ENCODE measurements around the gene AIRE. TPM values are rescaled to one million over a fixed set of nuclear protein-coding genes. Genes with fewer than 3 reads are reported as not detected.

Gene AIRE
- polyA plus RNA-seq, 2 donors, result 0.01 to 0.06 TPM

- Histone ChIP-seq H3K27ac (ENCODE audit: low read depth in 2 of 2, low read length in 1 of 2) (no peak overlapping the region), H3K4me3 (ENCODE audit: low read depth in 1 of 2, low read length in 2 of 2) (no peak overlapping the region), H3K36me3 (ENCODE audit: control insufficient read depth in 2 of 2, insufficient read depth in 2 of 2, low read length in 1 of 2) (no peaks in the 10 kb centered on the region), H3K27me3 (ENCODE audit: control insufficient read depth in 1 of 2, insufficient read depth in 2 of 2, low read length in 2 of 2) (no peaks in the 10 kb centered on the region), H3K9me3 (ENCODE audit: control insufficient read depth in 2 of 2, insufficient read depth in 1 of 2, low read depth in 1 of 2, low read length in 1 of 2) (no peaks in the 10 kb centered on the region), H3K4me1 (ENCODE audit: control insufficient read depth in 2 of 2, insufficient read depth in 2 of 2, low read length in 1 of 2) (peaks cover 2% of the 10 kb centered on the region in 2 donors)
- WGBS, 2 donors, result 71 to 80% methylated on average over 31 to 33 of the region's 33 CpGs
These were observed 5.6 kb downstream of the AIRE start for GRCh38 chr21:44291078-44291935.

GRCh38 chr21:44291936-44292811 lies 6.5 kb downstream of the AIRE start:
- Histone ChIP-seq H3K27me3 (ENCODE audit: control insufficient read depth in 1 of 2, insufficient read depth in 2 of 2, low read length in 2 of 2) (no peaks in the 10 kb centered on the region), H3K36me3 (ENCODE audit: control insufficient read depth in 2 of 2, insufficient read depth in 2 of 2, low read length in 1 of 2) (no peaks in the 10 kb centered on the region), H3K27ac (ENCODE audit: low read depth in 2 of 2, low read length in 1 of 2) (no peak overlapping the region), H3K4me3 (ENCODE audit: low read depth in 1 of 2, low read length in 2 of 2) (no peak overlapping the region), H3K4me1 (ENCODE audit: control insufficient read depth in 2 of 2, insufficient read depth in 2 of 2, low read length in 1 of 2) (peaks cover 2% of the 10 kb centered on the region in 2 donors), H3K9me3 (ENCODE audit: control insufficient read depth in 2 of 2, insufficient read depth in 1 of 2, low read depth in 1 of 2, low read length in 1 of 2) (no peaks in the 10 kb centered on the region)
- 59 to 62% methylated on average over 25 of the region's 25 CpGs for WGBS, 2 donors

GRCh38 chr21:44292812-44293195 lies 7.1 kb downstream of the AIRE start:
- Histone ChIP-seq H3K27ac (ENCODE audit: low read depth in 2 of 2, low read length in 1 of 2) (no peak overlapping the region), H3K4me3 (ENCODE audit: low read depth in 1 of 2, low read length in 2 of 2) (no peak overlapping the region), H3K27me3 (ENCODE audit: control insufficient read depth in 1 of 2, insufficient read depth in 2 of 2, low read length in 2 of 2) (no peaks in the 10 kb centered on the region), H3K9me3 (ENCODE audit: control insufficient read depth in 2 of 2, insufficient read depth in 1 of 2, low read depth in 1 of 2, low read length in 1 of 2) (no peaks in the 10 kb centered on the region), H3K36me3 (ENCODE audit: control insufficient read depth in 2 of 2, insufficient read depth in 2 of 2, low read length in 1 of 2) (no peaks in the 10 kb centered on the region), H3K4me1 (ENCODE audit: control insufficient read depth in 2 of 2, insufficient read depth in 2 of 2, low read length in 1 of 2) (peaks cover 2 to 4% of the 10 kb centered on the region in 2 donors)
- WGBS, 2 donors, result 76 to 84% methylated on average over 15 of the region's 15 CpGs

GRCh38 chr21:44293551-44294231 lies 8.0 kb downstream of the AIRE start:
- Histone ChIP-seq H3K27me3 (ENCODE audit: control insufficient read depth in 1 of 2, insufficient read depth in 2 of 2, low read length in 2 of 2) (no peaks in the 10 kb centered on the region), H3K4me1 (ENCODE audit: control insufficient read depth in 2 of 2, insufficient read depth in 2 of 2, low read length in 1 of 2) (peaks cover 2 to 4% of the 10 kb centered on the region in 2 donors), H3K36me3 (ENCODE audit: control insufficient read depth in 2 of 2, insufficient read depth in 2 of 2, low read length in 1 of 2) (no peaks in the 10 kb centered on the region), H3K4me3 (ENCODE audit: low read depth in 1 of 2, low read length in 2 of 2) (no peak overlapping the region), H3K9me3 (ENCODE audit: control insufficient read depth in 2 of 2, insufficient read depth in 1 of 2, low read depth in 1 of 2, low read length in 1 of 2) (no peaks in the 10 kb centered on the region), H3K27ac (ENCODE audit: low read depth in 2 of 2, low read length in 1 of 2) (no peak overlapping the region)
- WGBS, 2 donors, result 80 to 86% methylated on average over 32 to 33 of the region's 33 CpGs

GRCh38 chr21:44294391-44295162 lies 8.9 kb downstream of the AIRE start:
- H3K27me3 ChIP-seq (ENCODE audit: control insufficient read depth in 1 of 2, insufficient read depth in 2 of 2, low read length in 2 of 2), result no peaks in the 10 kb centered on the region
- no peaks in the 10 kb centered on the region for H3K9me3 ChIP-seq (ENCODE audit: control insufficient read depth in 2 of 2, insufficient read depth in 1 of 2, low read depth in 1 of 2, low read length in 1 of 2)
- H3K4me3 ChIP-seq (ENCODE audit: low read depth in 1 of 2, low read length in 2 of 2), result no peak overlapping the region
- H3K4me1 ChIP-seq (ENCODE audit: control insufficient read depth in 2 of 2, insufficient read depth in 2 of 2, low read length in 1 of 2), result peaks cover 2 to 4% of the 10 kb centered on the region in 2 donors
- 50 to 55% methylated on average over 23 to 26 of the region's 26 CpGs for WGBS, 2 donors
- H3K27ac ChIP-seq (ENCODE audit: low read depth in 2 of 2, low read length in 1 of 2), result no peak overlapping the region
- no peaks in the 10 kb centered on the region for H3K36me3 ChIP-seq (ENCODE audit: control insufficient read depth in 2 of 2, insufficient read depth in 2 of 2, low read length in 1 of 2)

GRCh38 chr21:44295163-44295573 lies 9.5 kb downstream of the AIRE start:
- no peak overlapping the region for H3K4me3 ChIP-seq (ENCODE audit: low read depth in 1 of 2, low read length in 2 of 2)
- 51 to 53% methylated on average over 14 of the region's 14 CpGs for WGBS, 2 donors
- H3K4me1 ChIP-seq (ENCODE audit: control insufficient read depth in 2 of 2, insufficient read depth in 2 of 2, low read length in 1 of 2), result peaks cover 2 to 4% of the 10 kb centered on the region in 2 donors
- H3K27ac ChIP-seq (ENCODE audit: low read depth in 2 of 2, low read length in 1 of 2), result no peak overlapping the region
- H3K27me3 ChIP-seq (ENCODE audit: control insufficient read depth in 1 of 2, insufficient read depth in 2 of 2, low read length in 2 of 2), result no peaks in the 10 kb centered on the region
- H3K36me3 ChIP-seq (ENCODE audit: control insufficient read depth in 2 of 2, insufficient read depth in 2 of 2, low read length in 1 of 2), result no peaks in the 10 kb centered on the region
- H3K9me3 ChIP-seq (ENCODE audit: control insufficient read depth in 2 of 2, insufficient read depth in 1 of 2, low read depth in 1 of 2, low read length in 1 of 2), result no peaks in the 10 kb centered on the region

GRCh38 chr21:44295646-44296045 lies 10.0 kb downstream of the AIRE start:
- H3K4me1 ChIP-seq (ENCODE audit: control insufficient read depth in 2 of 2, insufficient read depth in 2 of 2, low read length in 1 of 2), result peaks cover 2 to 5% of the 10 kb centered on the region in 2 donors
- H3K27me3 ChIP-seq (ENCODE audit: control insufficient read depth in 1 of 2, insufficient read depth in 2 of 2, low read length in 2 of 2), result no peaks in the 10 kb centered on the region
- H3K36me3 ChIP-seq (ENCODE audit: control insufficient read depth in 2 of 2, insufficient read depth in 2 of 2, low read length in 1 of 2), result no peaks in the 10 kb centered on the region
- H3K9me3 ChIP-seq (ENCODE audit: control insufficient read depth in 2 of 2, insufficient read depth in 1 of 2, low read depth in 1 of 2, low read length in 1 of 2), result no peaks in the 10 kb centered on the region
- WGBS, 2 donors, result 73 to 77% methylated on average over 10 of the region's 10 CpGs
- H3K27ac ChIP-seq (ENCODE audit: low read depth in 2 of 2, low read length in 1 of 2), result no peak overlapping the region
- no peak overlapping the region for H3K4me3 ChIP-seq (ENCODE audit: low read depth in 1 of 2, low read length in 2 of 2)

GRCh38 chr21:44296103-44296519 lies 10.4 kb downstream of the AIRE start:
- Histone ChIP-seq H3K4me3 (ENCODE audit: low read depth in 1 of 2, low read length in 2 of 2) (no peak overlapping the region), H3K4me1 (ENCODE audit: control insufficient read depth in 2 of 2, insufficient read depth in 2 of 2, low read length in 1 of 2) (peaks cover 5 to 9% of the 10 kb centered on the region in 2 donors), H3K27me3 (ENCODE audit: control insufficient read depth in 1 of 2, insufficient read depth in 2 of 2, low read length in 2 of 2) (no peaks in the 10 kb centered on the region), H3K36me3 (ENCODE audit: control insufficient read depth in 2 of 2, insufficient read depth in 2 of 2, low read length in 1 of 2) (peaks cover 0 to under 1% of the 10 kb centered on the region in 2 donors), H3K9me3 (ENCODE audit: control insufficient read depth in 2 of 2, insufficient read depth in 1 of 2, low read depth in 1 of 2, low read length in 1 of 2) (no peaks in the 10 kb centered on the region), H3K27ac (ENCODE audit: low read depth in 2 of 2, low read length in 1 of 2) (no peak overlapping the region)
- 77 to 80% methylated on average over 11 to 12 of the region's 12 CpGs for WGBS, 2 donors
